ENCODE data around the gene MYO3B.

DNA sequence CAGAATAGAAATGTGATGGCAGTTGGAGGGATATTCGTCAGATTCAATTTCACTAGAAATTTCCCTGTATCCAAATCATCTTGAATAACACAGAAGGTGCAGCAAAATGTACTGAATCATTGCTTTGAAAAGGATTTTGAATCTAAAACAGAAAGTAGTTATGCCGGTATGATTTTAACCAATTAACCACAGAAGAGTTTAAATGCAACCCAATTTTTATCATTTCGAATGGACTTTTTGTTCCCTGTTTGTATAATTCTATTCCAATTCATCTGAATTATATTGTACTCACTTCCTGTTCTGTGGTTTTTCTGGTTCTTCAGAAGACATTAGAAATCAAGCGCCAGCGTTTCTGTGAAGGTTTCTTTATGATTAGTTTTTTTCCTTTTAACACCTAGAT lies 190.4 kb downstream of the MYO3B start:
- TF ChIP-seq EZH2 (IDR thresholded peaks at IDR 0.05; ENCODE audit: insufficient read depth, poor library complexity, severe bottlenecking) (no peak), EZH2phosphoT487 (IDR thresholded peaks at IDR 0.05; ENCODE audit: insufficient read depth, low read depth) (no peak)

Data from GM23248 (cell line).